Measurements from ENCODE around the gene AIPL1. TPM values are rescaled to one million over a fixed set of nuclear protein-coding genes. Genes with fewer than 3 reads are reported as not detected.
A peak's percentile ranks its signal among the peaks of the same experiment; 100 is the strongest.
"Not testable (repeated sequence)": the region's sequence is repeated elsewhere in the genome, so short reads cannot be mapped to it uniquely, and the experiment has no call there.

The AIPL1 gene
- total RNA-seq, result 0.10 TPM

- no peak for DNase-seq
These were observed at the start of gene AIPL1 for GRCh38 chr17:6435051-6435450. TSS of gene AIPL1 (minus strand) at chr17:6435121. CDS start at chr17:6435104, 17 bp downstream.

GRCh38 chr17:6483507-6483906 is 48.6 kb upstream of the AIPL1 start:
- no peak for DNase-seq

- DNase-seq, result not testable (repeated sequence)
These were observed 47.9 kb upstream of the AIPL1 start for GRCh38 chr17:6482796-6483195.

GRCh38 chr17:6482105-6482455 is 47.2 kb upstream of the AIPL1 start:
- DNase-seq, result no peak

GRCh38 chr17:6480303-6480675 is 45.4 kb upstream of the AIPL1 start:
- no peak for DNase-seq

GRCh38 chr17:6479622-6480302 is 44.8 kb upstream of the AIPL1 start:
- no peak for DNase-seq

- no peak for DNase-seq
These were observed 43.6 kb upstream of the AIPL1 start for GRCh38 chr17:6478486-6478885.

GRCh38 chr17:6477831-6478383 is 43.0 kb upstream of the AIPL1 start:
- DNase-seq, result no peak

GRCh38 chr17:6476810-6477179 is 41.9 kb upstream of the AIPL1 start:
- DNase-seq, result no peak

GRCh38 chr17:6476076-6476809 is 41.3 kb upstream of the AIPL1 start:
- DNase-seq, result no peak

- no peak for DNase-seq
These were observed 40.5 kb upstream of the AIPL1 start for GRCh38 chr17:6475411-6475810.

GRCh38 chr17:6474906-6475305 is 40.0 kb upstream of the AIPL1 start:
- DNase-seq, result no peak

- no peak for DNase-seq
These were observed 39.5 kb upstream of the AIPL1 start for GRCh38 chr17:6474376-6474775.

- peak; percentile 19 for DNase-seq
These were observed 38.3 kb upstream of the AIPL1 start for GRCh38 chr17:6473128-6473767.

- DNase-seq, result no peak
These were observed 37.6 kb upstream of the AIPL1 start for GRCh38 chr17:6472517-6472916.

GRCh38 chr17:6471531-6472465 is 36.9 kb upstream of the AIPL1 start:
- DNase-seq, result no peak

- no peak for DNase-seq
These were observed 36.0 kb upstream of the AIPL1 start for GRCh38 chr17:6470751-6471521.

- no peak for DNase-seq
These were observed 35.3 kb upstream of the AIPL1 start for GRCh38 chr17:6470146-6470718.

- no peak for DNase-seq
These were observed 33.3 kb upstream of the AIPL1 start for GRCh38 chr17:6468051-6468790.

GRCh38 chr17:6467567-6467966 is 32.6 kb upstream of the AIPL1 start:
- DNase-seq, result no peak
